ENCODE data around the gene SNCA. TPM values are rescaled to one million over a fixed set of nuclear protein-coding genes. Genes with fewer than 3 reads are reported as not detected.

SNCA gene
- total RNA-seq, 2 donors from 2014 or later: 5.6 to 8.7 TPM

- DNase-seq (ENCODE audit: low spot score): peak; percentile 65
- TF ChIP-seq CTCF (IDR thresholded peaks at IDR 0.05): no peak
- peak; percentile 73 for TF ChIP-seq POLR2AphosphoS5 (IDR thresholded peaks at IDR 0.05)
- 50% methylated on average over 1 of the region's 1 CpG for WGBS
- H3K27ac ChIP-seq: peak overlapping the region in 1 of 2 donors; percentile 11
- intact Hi-C loops (cut with DNase I): no loop called here
- H3K36me3 ChIP-seq: no peaks in the 10 kb centered on the region
- no peak overlapping the region for H3K4me3 ChIP-seq
- no peaks in the 10 kb centered on the region for H3K9me3 ChIP-seq
- H3K4me1 ChIP-seq (replicated peaks): no peaks in the 10 kb centered on the region
- H3K27me3 ChIP-seq (replicated peaks; ENCODE audit: insufficient read depth): no peaks in the 10 kb centered on the region
These were observed 10.8 kb upstream of the SNCA start for GRCh38 chr4:89847571-89848325.

- Histone ChIP-seq H3K36me3 (no peaks in the 10 kb centered on the region), H3K4me1 (replicated peaks) (peaks cover 2% of the 10 kb centered on the region), H3K4me3 (no peak overlapping the region), H3K9me3 (no peaks in the 10 kb centered on the region), H3K27ac (no peak overlapping the region), H3K27me3 (replicated peaks; ENCODE audit: insufficient read depth) (no peaks in the 10 kb centered on the region)
- 19% methylated on average over 1 of the region's 1 CpG for WGBS
- TF ChIP-seq POLR2A (IDR thresholded peaks at IDR 0.05): no peak
- no peak for TF ChIP-seq POLR2AphosphoS5 (IDR thresholded peaks at IDR 0.05)
- no peak for TF ChIP-seq CTCF (IDR thresholded peaks at IDR 0.05)
- intact Hi-C loops (cut with DNase I): no loop called here
- no peak for DNase-seq (ENCODE audit: low spot score)
These were observed 2.6 kb upstream of the SNCA start for GRCh38 chr4:89839558-89839957.

GRCh38 chr4:89837993-89838390, 1.0 kb upstream of the SNCA start:
- WGBS: 4% methylated on average over 8 of the region's 8 CpGs
- Histone ChIP-seq H3K4me1 (replicated peaks) (peaks cover 2% of the 10 kb centered on the region), H3K4me3 (peak overlapping the region in 1 of 2 donors; percentile 49), H3K27ac (peak overlapping the region in 1 of 2 donors; percentile 30), H3K27me3 (replicated peaks; ENCODE audit: insufficient read depth) (no peaks in the 10 kb centered on the region), H3K36me3 (no peaks in the 10 kb centered on the region), H3K9me3 (no peaks in the 10 kb centered on the region)
- no peak for TF ChIP-seq POLR2AphosphoS5 (IDR thresholded peaks at IDR 0.05)
- no peak for TF ChIP-seq POLR2A (IDR thresholded peaks at IDR 0.05)
- no peak for TF ChIP-seq CTCF (IDR thresholded peaks at IDR 0.05)
- intact Hi-C loops (cut with DNase I): no loop called here
- DNase-seq (ENCODE audit: low spot score): no peak

GRCh38 chr4:89837385-89837992, 528 bp upstream of the SNCA start:
- Histone ChIP-seq H3K27me3 (replicated peaks; ENCODE audit: insufficient read depth) (no peaks in the 10 kb centered on the region), H3K9me3 (no peaks in the 10 kb centered on the region), H3K4me3 (peak overlapping the region; percentile 48 to 49), H3K36me3 (no peaks in the 10 kb centered on the region), H3K27ac (peak overlapping the region; percentile 30 to 54), H3K4me1 (replicated peaks) (peaks cover 2% of the 10 kb centered on the region)
- DNase-seq (ENCODE audit: low spot score): peak; percentile 18
- WGBS: under 1% methylated on average over 30 of the region's 30 CpGs
- intact Hi-C loops (cut with DNase I): no loop called here
- no peak for TF ChIP-seq POLR2A (IDR thresholded peaks at IDR 0.05)
- TF ChIP-seq CTCF (IDR thresholded peaks at IDR 0.05): no peak
- no peak for TF ChIP-seq POLR2AphosphoS5 (IDR thresholded peaks at IDR 0.05)
